ENCODE results near the gene EP400.

The EP400 gene

GRCh38 chr12:131949431-131950181 is at the start of gene EP400:
Gene EP400 (plus strand): TSS chr12:131949942. CDS start chr12:131960620, 10,678 bp downstream.
- no peak for TF ChIP-seq ZNF274 (IDR thresholded peaks at IDR 0.05; ENCODE audit: low read depth, low read length)
- H3K4me3 ChIP-seq (ENCODE audit: low read length): peak within 1 kb of the TSS; percentile 83

- no peak overlapping the region for H3K4me3 ChIP-seq (ENCODE audit: low read length)
- no peak for TF ChIP-seq ZNF274 (IDR thresholded peaks at IDR 0.05; ENCODE audit: low read depth, low read length)
These were observed 49.3 kb upstream of the EP400 start for GRCh38 chr12:131900397-131900796.

GRCh38 chr12:131901431-131902331 is 48.1 kb upstream of the EP400 start:
- H3K4me3 ChIP-seq (ENCODE audit: low read length): no peak overlapping the region
- no peak for TF ChIP-seq ZNF274 (IDR thresholded peaks at IDR 0.05; ENCODE audit: low read depth, low read length)

- TF ChIP-seq ZNF274 (IDR thresholded peaks at IDR 0.05; ENCODE audit: low read depth, low read length): no peak
- H3K4me3 ChIP-seq (ENCODE audit: low read length): no peak overlapping the region
These were observed 47.2 kb upstream of the EP400 start for GRCh38 chr12:131902332-131903241.

GRCh38 chr12:131903270-131904255 is 46.2 kb upstream of the EP400 start:
- H3K4me3 ChIP-seq (ENCODE audit: low read length): no peak overlapping the region
- no peak for TF ChIP-seq ZNF274 (IDR thresholded peaks at IDR 0.05; ENCODE audit: low read depth, low read length)

GRCh38 chr12:131904346-131904745 is 45.4 kb upstream of the EP400 start:
- H3K4me3 ChIP-seq (ENCODE audit: low read length): no peak overlapping the region
- no peak for TF ChIP-seq ZNF274 (IDR thresholded peaks at IDR 0.05; ENCODE audit: low read depth, low read length)

- no peak overlapping the region for H3K4me3 ChIP-seq (ENCODE audit: low read length)
- no peak for TF ChIP-seq ZNF274 (IDR thresholded peaks at IDR 0.05; ENCODE audit: low read depth, low read length)
These were observed 44.6 kb upstream of the EP400 start for GRCh38 chr12:131905081-131905629.

GRCh38 chr12:131905630-131906091 is 44.1 kb upstream of the EP400 start:
- H3K4me3 ChIP-seq (ENCODE audit: low read length): no peak overlapping the region
- no peak for TF ChIP-seq ZNF274 (IDR thresholded peaks at IDR 0.05; ENCODE audit: low read depth, low read length)

GRCh38 chr12:131907379-131908091 is 42.2 kb upstream of the EP400 start:
- no peak for TF ChIP-seq ZNF274 (IDR thresholded peaks at IDR 0.05; ENCODE audit: low read depth, low read length)
- no peak overlapping the region for H3K4me3 ChIP-seq (ENCODE audit: low read length)

- TF ChIP-seq ZNF274 (IDR thresholded peaks at IDR 0.05; ENCODE audit: low read depth, low read length): no peak
- no peak overlapping the region for H3K4me3 ChIP-seq (ENCODE audit: low read length)
These were observed 41.4 kb upstream of the EP400 start for GRCh38 chr12:131908092-131909080.

Data from GM08714 (cell line).